Measurements from ENCODE around the gene RNF40.

- TF ChIP-seq CTCF (IDR thresholded peaks at IDR 0.05; ENCODE audit: poor library complexity, severe bottlenecking) = no peak
- TF ChIP-seq EZH2 (IDR thresholded peaks at IDR 0.05; ENCODE audit: borderline replicate concordance, insufficient read depth, low read length, poor library complexity, severe bottlenecking) = no peak
- TF ChIP-seq POLR2AphosphoS5 (IDR thresholded peaks at IDR 0.05) = no peak
- TF ChIP-seq REST (IDR thresholded peaks at IDR 0.05; ENCODE audit: borderline replicate concordance) = no peak
Observed at GRCh38 chr16:30779596-30779995, 17.5 kb downstream of the RNF40 start.
